Fibroblast of lung (primary cell): Measurements from ENCODE around the gene CDH9.

ENCODE experiments used
- CTCF ChIP-seq, 2 donors: IDR thresholded peaks in 1 of 2; conservative IDR thresholded peaks in 1 of 2; 1 replicate in 1 of 2; 2 replicates in 1 of 2; pipeline ENCODE4 v1.5.1; 2011 to 2012; ENCODE audit warnings: low read length in 2 of 2, control low read depth in 1 of 2, inconsistent platforms in 1 of 2, low read depth in 1 of 2, mild to moderate bottlenecking in 1 of 2
- EZH2 ChIP-seq: IDR thresholded peaks from 2 replicates; pipeline ENCODE4 v1.5.1; 2012; ENCODE audit warnings: low read length, control low read depth, mild to moderate bottlenecking; ENCODE audit errors: missing control alignments

DNA sequence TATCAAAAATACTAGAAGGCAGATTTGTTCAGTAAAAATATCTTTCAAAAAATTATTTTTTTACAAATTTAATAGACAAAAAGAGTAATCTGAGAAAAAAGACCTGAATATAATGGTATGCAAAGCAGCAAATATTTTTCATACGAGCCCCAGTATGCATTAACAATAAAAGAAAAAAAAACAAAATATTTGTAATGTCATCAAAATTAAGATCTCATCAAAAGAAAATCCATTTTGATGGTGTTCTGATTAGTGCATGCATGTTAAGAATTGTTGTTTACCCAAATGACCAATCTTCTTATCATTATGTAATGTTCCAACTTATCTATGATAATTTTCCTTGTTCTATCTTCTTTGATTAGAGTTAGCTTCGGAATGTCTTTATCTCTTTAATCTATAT lies 106.1 kb downstream of the CDH9 start:
- no peak for TF ChIP-seq CTCF (conservative IDR thresholded peaks at IDR 0.05 in 1 of 2, IDR thresholded peaks at IDR 0.05 in 1 of 2; ENCODE audit: low read depth in 1 of 2, low read length in 2 of 2)
- TF ChIP-seq EZH2: no peak
